Gastroesophageal sphincter (tissue), 4 donors: ENCODE data around the gene CIAO2B. TPM values are rescaled to one million over a fixed set of nuclear protein-coding genes. Genes with fewer than 3 reads are reported as not detected.

Experiments
- ATAC-seq: fragments of 150-250 bp; one replicate; pipeline ENCODE4 v1.9.1; 2016; ENCODE audit warnings: mild to moderate bottlenecking, moderate library complexity
- H3K27ac ChIP-seq, 4 donors: fragments of 200-600 bp; sonication (generic) in 3 of 4; 1 replicate in 3 of 4; 2 replicates in 1 of 4; pipeline ENCODE4 v1.5.1; 2016 to 2019
- H3K27me3 ChIP-seq: fragments of 200-600 bp; sonication (generic); one replicate; pipeline ENCODE4 v1.5.1; 2019
- H3K36me3 ChIP-seq, 2 donors: fragments of 200-600 bp; sonication (generic); one replicate each; pipeline ENCODE4 v1.5.1; 2019; ENCODE audit warnings: control low read depth in 1 of 2
- H3K4me1 ChIP-seq, 3 donors: fragments of 200-600 bp; sonication (generic); 1 replicate in 2 of 3; 2 replicates in 1 of 3; pipeline ENCODE4 v1.5.1; 2016 to 2019; ENCODE audit warnings: control low read depth in 2 of 3
- H3K4me3 ChIP-seq, 2 donors: fragments of 200-600 bp; sonication (generic); one replicate each; pipeline ENCODE4 v1.5.1; 2019; ENCODE audit warnings: mild to moderate bottlenecking in 1 of 2, moderate library complexity in 1 of 2
- H3K9me3 ChIP-seq, 3 donors: fragments of 200-600 bp; sonication (generic); one replicate each; pipeline ENCODE4 v1.5.1; 2017 to 2019; ENCODE audit warnings: control low read depth in 2 of 3
- EP300 ChIP-seq: sonication (generic); formaldehyde crosslinking; IDR thresholded peaks from one replicate; pipeline ENCODE4 v1.6.1; 2017; ENCODE audit warnings: antibody characterized with exemption, mild to moderate bottlenecking
- POLR2A ChIP-seq, 2 donors: fragments of 450-650 bp; IDR thresholded peaks; one replicate each; pipeline ENCODE4 v1.6.1; 2017; ENCODE audit warnings: antibody characterized with exemption in 2 of 2, mild to moderate bottlenecking in 2 of 2, moderate library complexity in 1 of 2
- POLR2AphosphoS5 ChIP-seq: sonication (generic); formaldehyde crosslinking; IDR thresholded peaks from one replicate; pipeline ENCODE4 v1.6.1; 2017; ENCODE audit warnings: antibody characterized with exemption
- WGBS, 2 donors: methylation state at CpG; one replicate each; pipeline ENCODE4 v1.1.5; 2018; ENCODE audit warnings: low coverage in 1 of 2; 5-methylcytosine and 5-hydroxymethylcytosine counted together
- total RNA-seq, 4 donors: library from RNA; depleted of rRNA; stranded (reverse); fragments of >200 nt; gene quantifications; one replicate each; pipeline ENCODE4 v1.1.0, GENCODE V29; 2016
- TF ChIP-seq, protein P1 (sequence below), 4 experiments: fragments of 200-600 bp in 2 of 4; fragments of 450-650 bp in 2 of 4; sonication (generic) in 1 of 4; IDR thresholded peaks; one replicate each; pipeline ENCODE4 v1.5.1; 2017 to 2019; ENCODE audit warnings: antibody characterized with exemption in 4 of 4, mild to moderate bottlenecking in 2 of 4, moderate library complexity in 2 of 4

The CIAO2B gene
- total RNA-seq, 4 donors from 2014 or later = 54.3 to 88.9 (median 79.5) TPM

DNA sequence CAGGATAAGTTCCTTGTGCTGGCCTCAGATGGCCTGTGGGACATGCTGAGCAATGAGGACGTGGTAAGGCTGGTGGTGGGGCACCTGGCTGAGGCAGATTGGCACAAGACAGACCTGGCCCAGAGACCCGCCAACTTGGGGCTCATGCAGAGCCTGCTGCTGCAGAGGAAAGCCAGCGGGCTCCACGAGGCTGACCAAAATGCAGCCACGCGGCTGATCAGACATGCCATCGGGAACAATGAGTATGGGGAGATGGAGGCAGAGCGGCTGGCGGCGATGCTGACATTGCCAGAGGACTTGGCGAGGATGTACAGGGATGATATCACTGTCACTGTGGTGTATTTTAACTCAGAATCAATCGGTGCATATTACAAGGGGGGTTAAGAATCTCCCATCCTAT lies 48.7 kb downstream of the CIAO2B start:
- 100% methylated on average over 1 of the region's 12 CpGs; no CpG with 5 or more reads in 1 of the 2 donors for WGBS, 2 donors
- ATAC-seq = no peak
- Histone ChIP-seq H3K4me1 (peaks cover 0 to 15% (median 5%) of the 10 kb centered on the region in 3 donors), H3K4me3 (no peak overlapping the region), H3K36me3 (peaks cover 0 to 45% of the 10 kb centered on the region in 2 donors), H3K9me3 (no peaks in the 10 kb centered on the region), H3K27me3 (no peaks in the 10 kb centered on the region), H3K27ac (no peak overlapping the region)
- TF ChIP-seq, protein P1, sequence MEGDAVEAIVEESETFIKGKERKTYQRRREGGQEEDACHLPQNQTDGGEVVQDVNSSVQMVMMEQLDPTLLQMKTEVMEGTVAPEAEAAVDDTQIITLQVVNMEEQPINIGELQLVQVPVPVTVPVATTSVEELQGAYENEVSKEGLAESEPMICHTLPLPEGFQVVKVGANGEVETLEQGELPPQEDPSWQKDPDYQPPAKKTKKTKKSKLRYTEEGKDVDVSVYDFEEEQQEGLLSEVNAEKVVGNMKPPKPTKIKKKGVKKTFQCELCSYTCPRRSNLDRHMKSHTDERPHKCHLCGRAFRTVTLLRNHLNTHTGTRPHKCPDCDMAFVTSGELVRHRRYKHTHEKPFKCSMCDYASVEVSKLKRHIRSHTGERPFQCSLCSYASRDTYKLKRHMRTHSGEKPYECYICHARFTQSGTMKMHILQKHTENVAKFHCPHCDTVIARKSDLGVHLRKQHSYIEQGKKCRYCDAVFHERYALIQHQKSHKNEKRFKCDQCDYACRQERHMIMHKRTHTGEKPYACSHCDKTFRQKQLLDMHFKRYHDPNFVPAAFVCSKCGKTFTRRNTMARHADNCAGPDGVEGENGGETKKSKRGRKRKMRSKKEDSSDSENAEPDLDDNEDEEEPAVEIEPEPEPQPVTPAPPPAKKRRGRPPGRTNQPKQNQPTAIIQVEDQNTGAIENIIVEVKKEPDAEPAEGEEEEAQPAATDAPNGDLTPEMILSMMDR (IDR thresholded peaks at IDR 0.05) = no peak
- TF ChIP-seq EP300 (no peak), POLR2A (IDR thresholded peaks at IDR 0.05) (no peak), POLR2AphosphoS5 (no peak)

DNA sequence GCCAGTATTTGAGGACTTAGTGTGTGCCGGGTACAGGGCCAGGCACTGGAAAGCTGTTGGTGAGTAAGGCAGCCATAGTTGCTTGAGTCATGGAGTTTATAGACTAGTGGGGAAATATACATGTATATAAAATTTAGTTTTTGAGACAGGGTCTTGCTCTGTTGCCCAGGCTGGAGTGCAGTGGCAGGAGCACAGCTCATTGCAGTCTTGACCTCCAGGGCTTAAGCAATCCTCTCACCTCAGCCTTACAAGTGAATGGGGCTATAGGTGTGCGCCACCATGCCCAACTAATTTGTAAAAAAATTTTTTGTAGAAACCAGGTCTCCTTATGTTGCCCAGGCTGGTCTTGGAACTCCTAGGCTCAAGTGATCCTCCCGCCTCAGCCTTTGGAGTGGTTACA lies 51.5 kb downstream of the CIAO2B start:
- TF ChIP-seq EP300 = no peak
- TF ChIP-seq, protein P1 (IDR thresholded peaks at IDR 0.05) = no peak
- no peak for TF ChIP-seq POLR2A (IDR thresholded peaks at IDR 0.05)
- TF ChIP-seq POLR2AphosphoS5 = no peak
- no peaks in the 10 kb centered on the region for H3K27me3 ChIP-seq
- H3K4me3 ChIP-seq = no peak overlapping the region
- H3K36me3 ChIP-seq = peaks cover 0 to 45% of the 10 kb centered on the region in 2 donors
- ATAC-seq = no peak
- no peaks in the 10 kb centered on the region for H3K9me3 ChIP-seq
- no peak overlapping the region for H3K27ac ChIP-seq
- whole genome bisulfite sequencing, 2 donors = 92 to 100% methylated on average over 3 of the region's 3 CpGs
- peaks cover 0 to 23% (median 5%) of the 10 kb centered on the region in 3 donors for H3K4me1 ChIP-seq

Other genes with a start within 250 kb of the CIAO2B start
- 10 to 100 TPM; 12.7 to 21.2 (median 17.2) TPM for gene CMTM4, start 237.7 kb downstream of the CIAO2B start, total RNA-seq
- gene DYNC1LI2, start 182.8 kb downstream of the CIAO2B start, total RNA-seq = 100 to 1,000 TPM; 202 to 292 (median 219) TPM
- under 1 TPM in 1 of 4 donors, not detected in 3; 0.40 TPM for gene TERB1, start 132.8 kb downstream of the CIAO2B start, total RNA-seq
- 10 to 100 TPM; 37.3 to 63.2 (median 52.4) TPM for gene NAE1, start 103.4 kb downstream of the CIAO2B start, total RNA-seq
- not detected for gene CA7, start 90.0 kb downstream of the CIAO2B start, total RNA-seq
- gene PDP2, start 53.9 kb downstream of the CIAO2B start, total RNA-seq = 10 to 100 TPM in 1 of 4 donors, 1 to 10 TPM in 3; 3.7 to 11.7 (median 5.8) TPM
- not detected for gene CDH16, start 15.5 kb downstream of the CIAO2B start, total RNA-seq
- gene RRAD, start 8.9 kb downstream of the CIAO2B start, total RNA-seq = 100 to 1,000 TPM in 1 of 4 donors, 10 to 100 TPM in 3; 33.4 to 103 (median 50.8) TPM
- gene CES2, start 1.1 kb upstream of the CIAO2B start, total RNA-seq = 10 to 100 TPM; 25.9 to 32.6 (median 26.3) TPM
- under 1 TPM in 3 of 4 donors, not detected in 1; 0.13 to 0.49 (median 0.39) TPM for gene CES3, start 26.9 kb upstream of the CIAO2B start, total RNA-seq
- gene CES4A, start 54.2 kb upstream of the CIAO2B start, total RNA-seq = 1 to 10 TPM; 1.2 to 6.1 (median 2.6) TPM
- 10 to 100 TPM; 26.5 to 39.3 (median 27.5) TPM for gene CBFB, start 94.7 kb upstream of the CIAO2B start, total RNA-seq
- 10 to 100 TPM; 10.9 to 20.4 (median 13.3) TPM for gene PHAF1, start 175.5 kb upstream of the CIAO2B start, total RNA-seq
- 10 to 100 TPM; 16.3 to 33.6 (median 23.1) TPM for gene B3GNT9, start 216.6 kb upstream of the CIAO2B start, total RNA-seq
- gene TRADD, start 225.5 kb upstream of the CIAO2B start, total RNA-seq = 10 to 100 TPM; 26.1 to 39.7 (median 28.9) TPM
- gene FBXL8, start 225.6 kb upstream of the CIAO2B start, total RNA-seq = 10 to 100 TPM in 3 of 4 donors, 1 to 10 TPM in 1; 6.9 to 18.8 (median 14.2) TPM
- 100 to 1,000 TPM in 1 of 4 donors, 10 to 100 TPM in 2, 1 to 10 TPM in 1; 7.7 to 110 (median 59.4) TPM for gene HSF4, start 230.3 kb upstream of the CIAO2B start, total RNA-seq
- gene NOL3, start 236.1 kb upstream of the CIAO2B start, total RNA-seq = 10 to 100 TPM; 23.0 to 78.9 (median 49.9) TPM
- gene MATCAP1, start 249.6 kb upstream of the CIAO2B start, total RNA-seq = 10 to 100 TPM in 2 of 4 donors, 1 to 10 TPM in 2; 6.7 to 37.4 (median 19.2) TPM